HUES6 (cell line): ENCODE measurements around the gene GRK2.
A peak's percentile ranks its signal among the peaks of the same experiment; 100 is the strongest.

Experiments used
- H3K27ac ChIP-seq: 2 replicates; pipeline ENCODE4 v1.7.0; 2013; ENCODE audit warnings: low read depth, mild to moderate bottlenecking, low read length, inconsistent platforms
- H3K27me3 ChIP-seq: 2 replicates; pipeline ENCODE4 v1.6.1; 2013; ENCODE audit warnings: low read length; ENCODE audit not compliant: control insufficient read depth, insufficient read depth
- H3K36me3 ChIP-seq: 2 replicates; pipeline ENCODE4 v1.6.1; 2013; ENCODE audit warnings: low read length; ENCODE audit not compliant: control insufficient read depth, insufficient read depth
- H3K4me1 ChIP-seq: 2 replicates; pipeline ENCODE4 v1.6.1; 2013; ENCODE audit warnings: low read length; ENCODE audit not compliant: control insufficient read depth, insufficient read depth
- H3K4me3 ChIP-seq: 2 replicates; pipeline ENCODE4 v1.5.1; 2013; ENCODE audit warnings: low read depth, low read length
- H3K9ac ChIP-seq: one replicate; pipeline ENCODE4 v1.6.1; 2013; ENCODE audit warnings: mild to moderate bottlenecking, low read length
- H3K9me3 ChIP-seq: 2 replicates; pipeline ENCODE4 v1.6.1; 2013; ENCODE audit warnings: low read depth, low read length; ENCODE audit not compliant: control insufficient read depth, insufficient read depth

Gene GRK2

DNA sequence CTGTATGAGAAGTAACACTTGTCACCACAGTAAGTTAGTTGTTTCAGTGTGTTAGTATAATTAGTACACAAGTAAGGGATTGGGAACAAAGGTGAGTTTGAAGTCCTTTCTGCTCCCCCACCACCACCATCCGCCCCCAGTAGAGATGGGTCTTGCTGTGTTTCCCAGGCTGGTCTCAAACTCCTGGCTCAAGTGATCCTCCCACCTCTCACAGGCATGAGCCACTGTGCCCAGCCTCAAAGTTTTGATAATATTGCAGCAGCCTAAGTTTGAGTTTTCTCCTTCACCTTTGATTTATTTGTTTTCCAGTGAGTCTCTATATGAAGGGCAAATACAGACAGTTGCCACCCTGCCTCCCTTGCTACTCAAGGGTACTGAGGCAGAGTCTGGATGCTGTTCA lies 23.7 kb upstream of the GRK2 start:
- Histone ChIP-seq H3K27me3 (no peaks in the 10 kb centered on the region), H3K9me3 (no peaks in the 10 kb centered on the region), H3K4me3 (peak overlapping the region; percentile 26; the same call in 1 of the 2 replicates), H3K36me3 (peaks cover 51% of the 10 kb centered on the region), H3K4me1 (peaks cover 20% of the 10 kb centered on the region), H3K27ac (no peak overlapping the region), H3K9ac (no peak overlapping the region)

DNA sequence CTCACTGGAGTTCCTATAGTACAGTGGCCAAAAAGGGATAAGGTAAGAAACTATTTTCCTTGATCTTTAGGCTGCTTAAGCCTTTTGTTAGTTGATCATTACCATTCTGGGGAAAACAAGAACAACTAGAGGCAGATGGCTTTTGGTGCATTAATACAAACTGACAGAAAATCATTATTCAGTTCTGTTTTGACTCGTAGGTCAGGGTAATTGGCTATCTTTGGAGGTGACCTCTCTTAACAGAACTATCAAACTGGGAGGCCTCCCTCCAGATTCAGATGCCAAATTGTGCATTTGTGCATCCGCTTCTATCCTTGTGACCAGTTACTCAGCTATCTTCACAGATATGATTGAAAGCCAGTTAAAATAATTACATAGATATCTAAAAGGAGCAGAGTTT lies 23.2 kb upstream of the GRK2 start:
- H3K4me3 ChIP-seq, result no peak overlapping the region
- H3K4me1 ChIP-seq, result peaks cover 20% of the 10 kb centered on the region
- no peaks in the 10 kb centered on the region for H3K9me3 ChIP-seq
- H3K36me3 ChIP-seq, result peaks cover 56% of the 10 kb centered on the region
- no peak overlapping the region for H3K9ac ChIP-seq
- no peaks in the 10 kb centered on the region for H3K27me3 ChIP-seq
- no peak overlapping the region for H3K27ac ChIP-seq

DNA sequence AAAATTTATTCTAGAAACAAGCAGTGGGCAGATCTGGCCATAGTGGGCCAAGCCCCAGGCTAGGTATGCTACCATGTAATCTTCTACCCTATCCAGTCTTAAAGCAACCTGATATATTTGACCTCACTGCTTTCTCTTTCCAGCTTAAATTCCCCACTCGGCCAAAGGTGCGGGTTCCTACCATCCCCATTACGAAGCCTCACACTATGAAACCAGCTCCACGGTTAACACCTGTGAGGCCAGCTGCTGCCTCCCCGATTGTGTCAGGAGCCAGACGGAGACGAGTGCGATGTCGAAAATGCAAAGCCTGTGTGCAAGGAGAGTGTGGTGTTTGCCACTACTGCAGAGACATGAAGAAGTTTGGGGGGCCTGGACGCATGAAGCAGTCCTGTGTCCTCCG lies 21.2 kb upstream of the GRK2 start:
- no peak overlapping the region for H3K9ac ChIP-seq
- H3K4me3 ChIP-seq, result no peak overlapping the region
- no peaks in the 10 kb centered on the region for H3K9me3 ChIP-seq
- H3K4me1 ChIP-seq, result peaks cover 5% of the 10 kb centered on the region; the same call in 1 of the 2 replicates
- H3K36me3 ChIP-seq, result peaks cover 76% of the 10 kb centered on the region
- no peak overlapping the region for H3K27ac ChIP-seq
- no peaks in the 10 kb centered on the region for H3K27me3 ChIP-seq

DNA sequence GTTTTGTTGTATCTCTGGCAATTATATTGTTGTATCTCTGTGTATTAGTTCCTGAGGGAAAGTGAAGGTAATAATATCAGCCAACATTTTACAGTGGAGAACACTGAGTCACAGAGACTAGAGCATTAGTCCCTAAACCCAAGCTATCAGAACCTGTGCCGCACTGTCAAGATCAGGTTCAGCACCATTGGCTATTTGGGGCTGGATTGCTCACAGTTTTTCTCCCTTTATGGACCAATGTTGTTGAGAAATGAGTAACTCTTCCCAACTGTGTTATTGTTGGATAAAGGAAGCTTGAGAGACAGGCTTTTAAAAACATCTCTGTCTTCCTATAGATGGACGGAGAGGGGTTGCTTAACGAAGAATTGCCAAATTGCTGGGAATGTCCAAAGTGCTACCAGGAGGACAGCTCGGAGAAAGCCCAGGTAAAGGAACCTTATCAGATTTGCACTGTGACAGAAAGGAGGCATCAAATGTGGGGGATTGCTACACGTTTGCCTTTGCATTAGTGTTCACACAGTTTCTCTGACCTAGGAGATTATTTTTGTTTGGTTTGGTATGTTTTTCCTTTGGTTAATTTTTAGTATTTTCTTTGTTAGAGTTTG lies 18.2 kb upstream of the GRK2 start:
- Histone ChIP-seq H3K9me3 (no peaks in the 10 kb centered on the region), H3K9ac (no peak overlapping the region), H3K4me3 (no peak overlapping the region), H3K27ac (no peak overlapping the region), H3K36me3 (peaks cover 98% of the 10 kb centered on the region), H3K4me1 (no peaks in the 10 kb centered on the region), H3K27me3 (no peaks in the 10 kb centered on the region)

DNA sequence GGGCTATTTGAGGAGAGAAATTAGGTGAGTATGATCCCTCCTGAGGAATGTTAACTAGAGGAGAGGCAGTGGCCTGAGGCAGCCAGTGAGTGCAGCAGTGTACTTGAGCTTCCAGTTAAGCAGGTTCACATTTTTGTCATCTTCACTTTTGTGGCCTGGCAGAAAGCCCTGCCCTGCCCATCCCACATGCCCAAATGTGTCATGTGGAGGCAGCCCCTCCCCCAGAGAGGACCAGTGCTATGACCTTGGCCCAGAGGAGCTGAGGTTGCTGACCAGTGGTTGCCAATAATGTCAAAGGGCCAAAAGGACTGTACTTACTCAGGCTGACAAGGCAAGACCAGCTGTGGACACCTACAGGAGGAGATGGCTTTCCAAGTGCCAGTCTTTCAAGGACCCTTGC lies 17.6 kb upstream of the GRK2 start:
- Histone ChIP-seq H3K36me3 (peaks cover 98% of the 10 kb centered on the region), H3K9me3 (no peaks in the 10 kb centered on the region), H3K4me3 (no peak overlapping the region), H3K4me1 (no peaks in the 10 kb centered on the region), H3K9ac (no peak overlapping the region), H3K27me3 (no peaks in the 10 kb centered on the region), H3K27ac (no peak overlapping the region)

DNA sequence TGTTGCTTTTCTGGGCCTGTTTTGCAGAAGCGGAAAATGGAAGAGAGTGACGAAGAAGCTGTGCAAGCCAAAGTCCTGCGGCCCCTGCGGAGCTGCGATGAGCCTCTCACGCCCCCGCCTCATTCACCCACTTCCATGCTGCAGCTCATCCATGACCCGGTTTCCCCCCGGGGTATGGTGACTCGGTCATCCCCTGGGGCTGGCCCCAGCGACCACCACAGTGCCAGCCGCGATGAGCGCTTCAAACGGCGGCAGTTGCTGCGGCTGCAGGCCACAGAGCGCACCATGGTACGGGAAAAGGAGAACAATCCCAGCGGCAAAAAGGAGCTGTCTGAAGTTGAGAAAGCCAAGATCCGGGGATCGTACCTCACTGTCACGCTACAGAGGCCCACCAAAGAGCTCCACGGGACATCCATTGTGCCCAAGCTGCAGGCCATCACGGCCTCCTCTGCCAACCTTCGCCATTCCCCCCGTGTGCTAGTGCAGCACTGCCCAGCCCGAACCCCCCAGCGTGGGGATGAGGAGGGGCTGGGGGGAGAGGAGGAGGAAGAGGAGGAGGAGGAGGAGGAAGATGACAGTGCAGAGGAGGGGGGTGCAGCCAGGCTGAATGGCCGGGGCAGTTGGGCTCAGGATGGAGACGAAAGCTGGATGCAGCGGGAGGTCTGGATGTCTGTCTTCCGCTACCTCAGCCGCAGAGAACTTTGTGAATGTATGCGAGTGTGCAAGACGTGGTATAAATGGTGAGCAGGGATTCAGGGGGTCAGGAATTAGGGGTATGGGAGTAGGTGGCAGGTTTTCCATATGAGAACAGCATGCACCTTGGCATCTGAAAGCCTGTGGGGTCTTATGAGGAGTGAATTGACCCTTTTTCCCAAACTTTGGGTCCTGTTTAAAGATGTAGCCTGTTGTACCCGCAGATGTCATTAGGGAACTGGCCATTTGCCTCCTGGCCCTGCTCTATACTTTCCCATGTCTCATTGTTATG lies 15.9 kb upstream of the GRK2 start:
- Histone ChIP-seq H3K36me3 (peaks cover 99% of the 10 kb centered on the region), H3K9me3 (no peaks in the 10 kb centered on the region), H3K4me3 (no peak overlapping the region), H3K9ac (no peak overlapping the region), H3K27ac (no peak overlapping the region), H3K27me3 (no peaks in the 10 kb centered on the region), H3K4me1 (no peaks in the 10 kb centered on the region)

DNA sequence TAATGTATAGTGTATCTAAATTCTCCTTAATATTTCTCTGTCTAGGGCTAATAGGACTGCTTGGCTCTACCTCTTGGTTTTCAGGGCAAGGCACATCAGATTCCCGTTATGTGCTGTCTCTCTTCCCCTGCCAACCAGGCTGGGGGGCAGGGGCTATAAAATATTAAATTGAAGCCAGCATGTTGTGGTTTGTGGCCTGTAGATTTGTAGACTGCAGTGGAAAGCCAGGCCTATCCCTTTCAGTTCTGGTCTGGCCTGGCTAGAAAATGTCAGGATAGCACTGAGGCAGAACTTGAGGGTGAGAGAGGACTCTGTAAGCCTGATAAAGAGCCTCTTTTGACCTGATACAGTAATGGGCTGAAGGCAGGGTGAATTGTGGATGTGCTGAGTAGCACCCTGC lies 14.4 kb upstream of the GRK2 start:
- Histone ChIP-seq H3K9me3 (no peaks in the 10 kb centered on the region), H3K36me3 (peaks cover 98% of the 10 kb centered on the region), H3K4me1 (no peaks in the 10 kb centered on the region), H3K27ac (no peak overlapping the region), H3K4me3 (no peak overlapping the region), H3K27me3 (no peaks in the 10 kb centered on the region), H3K9ac (no peak overlapping the region)

DNA sequence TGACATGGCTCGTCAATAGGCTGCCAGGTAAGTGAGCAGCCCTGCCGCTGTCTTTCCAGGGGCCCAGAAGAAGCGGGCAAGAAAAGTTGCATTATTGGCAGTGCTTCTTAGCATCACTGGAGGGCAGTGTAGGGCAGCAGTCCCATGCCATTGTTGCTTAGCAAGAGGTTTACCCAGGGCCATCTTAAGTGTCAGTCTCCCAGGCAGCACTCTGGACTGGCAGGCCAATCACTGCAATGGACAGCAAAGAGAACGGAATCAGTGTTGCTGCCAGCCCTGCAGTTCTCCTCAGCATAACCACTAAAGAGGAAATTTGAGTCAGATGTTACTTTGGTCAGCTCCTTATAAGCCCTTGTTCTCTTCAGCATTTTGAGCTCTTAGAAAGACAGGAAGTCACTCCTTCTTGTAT lies 13.4 kb upstream of the GRK2 start:
- Histone ChIP-seq H3K4me1 (no peaks in the 10 kb centered on the region), H3K27ac (no peak overlapping the region), H3K27me3 (no peaks in the 10 kb centered on the region), H3K9ac (no peak overlapping the region), H3K4me3 (no peak overlapping the region), H3K36me3 (peaks cover 94% of the 10 kb centered on the region), H3K9me3 (no peaks in the 10 kb centered on the region)

DNA sequence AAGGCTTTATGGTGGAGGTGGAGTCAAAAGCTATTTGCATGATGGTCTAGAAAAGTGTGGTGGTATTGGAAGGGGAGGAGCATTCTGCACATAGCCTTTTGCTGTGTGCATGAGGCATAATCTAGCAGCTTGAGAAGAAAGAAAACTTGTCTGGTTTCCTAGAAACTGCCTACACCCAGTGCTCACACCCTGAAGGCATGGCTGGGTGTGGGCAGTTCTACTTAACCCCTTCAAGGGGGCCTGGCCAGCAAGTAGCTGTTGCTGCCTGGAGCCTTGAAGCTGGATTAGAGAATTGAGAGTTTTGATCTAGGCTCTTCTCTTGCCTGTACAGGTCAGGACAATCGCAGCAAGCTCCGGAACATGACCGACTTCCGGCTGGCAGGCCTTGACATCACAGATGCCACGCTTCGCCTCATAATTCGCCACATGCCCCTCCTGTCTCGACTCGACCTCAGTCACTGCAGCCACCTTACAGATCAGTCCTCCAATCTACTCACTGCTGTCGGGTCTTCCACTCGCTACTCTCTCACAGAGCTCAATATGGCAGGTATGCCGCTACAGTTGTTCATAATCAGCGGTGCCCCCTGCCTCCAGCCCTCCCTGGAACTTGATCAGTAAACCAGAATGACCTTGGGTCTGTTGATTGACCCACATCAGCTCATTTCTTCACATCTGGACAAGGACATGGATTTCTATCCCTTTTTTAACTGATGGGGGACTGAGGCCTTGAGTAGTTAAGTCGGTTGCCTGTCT lies 12.2 kb upstream of the GRK2 start:
- Histone ChIP-seq H3K9ac (no peak overlapping the region), H3K27ac (no peak overlapping the region), H3K36me3 (peaks cover 82% of the 10 kb centered on the region), H3K4me3 (no peak overlapping the region), H3K4me1 (no peaks in the 10 kb centered on the region), H3K27me3 (no peaks in the 10 kb centered on the region), H3K9me3 (no peaks in the 10 kb centered on the region)

DNA sequence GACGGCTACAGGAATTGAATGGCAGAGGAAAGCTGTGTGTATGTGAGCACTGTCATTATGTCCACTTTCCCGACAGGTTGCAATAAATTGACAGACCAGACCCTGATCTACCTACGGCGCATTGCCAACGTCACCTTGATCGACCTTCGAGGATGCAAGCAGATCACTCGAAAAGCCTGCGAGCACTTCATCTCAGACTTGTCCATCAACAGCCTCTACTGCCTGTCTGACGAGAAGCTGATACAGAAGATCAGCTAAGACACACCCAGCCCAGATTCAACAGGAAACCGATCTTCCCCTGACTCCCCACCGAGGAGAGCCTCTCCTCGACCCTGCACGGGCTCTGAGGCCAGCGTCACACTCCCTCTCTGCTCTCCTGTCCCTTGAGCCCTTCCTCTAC lies 11.5 kb upstream of the GRK2 start:
- Histone ChIP-seq H3K36me3 (peaks cover 75% of the 10 kb centered on the region), H3K9ac (no peak overlapping the region)

DNA sequence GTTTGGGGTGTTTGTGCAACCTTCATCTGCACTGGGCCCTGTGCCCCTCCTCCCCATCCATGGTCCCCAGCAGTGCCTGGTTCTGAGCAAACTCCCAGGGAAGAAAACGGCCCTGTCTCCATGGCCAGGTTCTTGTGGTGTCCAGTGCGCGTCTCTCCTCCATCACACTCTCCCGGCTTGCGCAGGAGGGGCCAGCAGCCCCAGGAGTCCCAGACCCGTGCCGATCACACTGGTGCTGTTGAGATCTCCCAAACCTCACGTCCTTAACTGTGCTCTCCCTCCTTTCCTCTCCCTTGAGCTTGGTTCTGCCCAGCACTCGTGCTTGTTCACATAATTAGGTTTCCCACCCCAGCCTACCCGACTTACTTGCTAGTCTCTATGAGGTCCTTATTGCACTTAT lies 10.9 kb upstream of the GRK2 start:
- Histone ChIP-seq H3K27me3 (no peaks in the 10 kb centered on the region), H3K4me1 (no peaks in the 10 kb centered on the region), H3K36me3 (peaks cover 69% of the 10 kb centered on the region), H3K9ac (no peak overlapping the region), H3K4me3 (no peak overlapping the region), H3K9me3 (no peaks in the 10 kb centered on the region), H3K27ac (no peak overlapping the region)

More for the DNA sequence above, 11.5 kb upstream of the GRK2 start:
- Histone ChIP-seq H3K27me3 (no peaks in the 10 kb centered on the region), H3K4me1 (no peaks in the 10 kb centered on the region), H3K9me3 (no peaks in the 10 kb centered on the region), H3K27ac (no peak overlapping the region), H3K4me3 (no peak overlapping the region)
